Fibroblast of skin of back (primary cell): Measurements from ENCODE around the gene EHBP1L1.

Experiments
- DNase-seq: peaks from one replicate; pipeline ENCODE4 v3.0.0-alpha.2; 2013

Gene EHBP1L1

DNA sequence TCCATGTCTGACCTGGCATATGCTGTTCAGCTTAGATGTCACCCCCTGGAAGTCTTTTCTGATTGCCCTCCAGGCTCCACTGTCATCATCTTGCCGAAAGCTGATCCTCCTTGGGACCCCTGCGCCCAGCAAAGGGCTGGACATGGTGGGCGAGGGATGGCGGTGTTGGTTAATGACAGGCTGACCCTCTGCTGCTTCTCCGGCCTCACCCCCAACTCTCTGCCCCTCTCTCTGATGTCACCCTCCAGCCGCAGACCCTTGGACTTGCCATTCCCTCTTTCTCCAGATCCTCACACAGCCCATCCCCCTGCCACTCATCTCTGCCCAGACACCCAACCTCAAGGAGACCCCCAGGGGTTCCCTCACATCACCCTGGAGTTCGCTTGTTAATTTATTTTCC is 2.3 kb downstream of the EHBP1L1 start:
- DNase-seq: no peak

DNA sequence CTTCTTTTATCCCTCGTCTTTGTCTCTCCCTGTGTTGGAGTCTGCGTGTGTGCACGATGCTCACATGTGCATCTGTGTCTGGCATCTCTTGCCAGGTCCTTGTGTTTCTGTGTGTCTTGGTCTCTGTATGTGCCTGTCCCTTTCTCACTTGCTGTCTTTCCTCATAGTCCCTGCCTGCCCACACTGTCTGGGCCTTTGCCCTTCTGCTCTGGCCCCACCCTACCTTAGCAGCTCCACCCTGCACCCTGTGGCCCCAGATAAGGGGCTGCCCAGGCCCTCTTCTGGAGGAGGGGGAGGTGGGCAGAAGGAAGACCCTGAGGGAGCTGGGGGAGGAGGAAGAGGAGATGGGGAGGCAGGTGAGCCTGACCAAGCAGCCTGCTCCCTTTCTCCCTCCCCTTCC is 2.8 kb downstream of the EHBP1L1 start:
- DNase-seq: no peak

DNA sequence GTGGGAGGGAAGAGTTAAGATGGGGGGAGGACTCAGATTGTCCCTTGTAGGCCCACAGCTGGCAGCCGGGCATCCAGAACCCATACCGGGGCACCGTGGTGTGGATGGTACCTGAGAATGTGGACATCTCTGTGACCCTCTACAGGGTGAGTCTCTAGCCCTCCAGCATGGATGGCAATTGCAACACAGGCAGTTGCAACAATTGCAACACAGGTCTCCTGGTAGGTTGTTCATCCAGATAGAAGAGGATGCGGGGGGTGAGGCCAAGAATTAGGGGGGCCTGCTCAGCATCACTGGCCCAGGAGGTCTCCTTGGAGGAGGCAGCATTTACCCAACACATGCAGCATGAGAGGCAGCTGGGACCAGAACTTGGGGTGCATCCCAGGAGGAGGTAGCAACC is 3.4 kb downstream of the EHBP1L1 start:
- no peak for DNase-seq

DNA sequence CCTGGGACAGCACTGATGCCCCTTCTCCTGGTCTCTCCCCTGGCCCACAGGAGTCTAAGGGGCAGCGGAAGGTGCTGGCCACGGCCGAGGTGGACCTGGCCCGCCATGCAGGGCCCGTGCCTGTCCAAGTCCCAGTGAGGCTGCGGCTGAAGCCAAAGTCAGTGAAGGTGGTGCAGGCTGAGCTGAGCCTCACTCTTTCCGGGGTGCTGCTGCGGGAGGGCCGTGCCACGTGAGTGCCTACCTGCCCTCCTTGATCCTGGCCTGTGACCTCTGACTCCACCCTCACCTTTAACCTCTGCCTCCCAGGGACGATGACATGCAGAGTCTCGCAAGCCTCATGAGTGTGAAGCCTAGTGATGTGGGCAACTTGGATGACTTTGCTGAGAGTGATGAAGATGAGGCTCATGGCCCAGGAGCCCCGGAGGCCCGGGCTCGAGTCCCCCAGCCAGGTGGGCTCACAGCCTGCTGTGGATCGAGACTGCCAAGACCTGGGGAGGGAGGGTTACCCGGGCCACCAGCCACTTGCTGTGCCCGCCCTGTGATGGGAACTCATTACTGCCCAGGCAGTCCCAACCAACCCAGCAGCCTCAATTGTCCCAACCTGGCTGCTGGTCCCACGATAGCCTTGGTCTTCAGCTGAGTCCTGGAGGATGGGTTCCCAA is 4.3 kb downstream of the EHBP1L1 start:
- no peak for DNase-seq

DNA sequence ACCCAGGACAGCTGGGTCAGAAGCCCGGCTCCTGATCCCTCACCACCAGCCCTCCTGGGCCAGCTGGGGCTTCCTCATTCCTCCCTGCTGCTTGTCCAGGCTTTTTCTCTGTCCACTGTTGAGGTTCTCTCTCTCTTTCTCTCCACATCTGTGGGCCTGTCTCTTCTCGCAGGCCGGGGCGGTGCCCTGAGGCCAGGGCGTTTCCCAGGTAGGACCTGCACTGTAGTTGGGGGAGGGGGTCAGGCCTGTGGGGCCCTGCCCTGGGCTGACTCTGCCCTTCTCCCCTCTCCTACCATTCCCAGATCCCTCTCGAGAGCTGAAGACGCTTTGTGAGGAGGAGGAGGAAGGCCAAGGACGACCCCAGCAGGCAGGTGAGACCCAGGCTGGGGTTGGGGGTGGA is 4.9 kb downstream of the EHBP1L1 start:
- no peak for DNase-seq

DNA sequence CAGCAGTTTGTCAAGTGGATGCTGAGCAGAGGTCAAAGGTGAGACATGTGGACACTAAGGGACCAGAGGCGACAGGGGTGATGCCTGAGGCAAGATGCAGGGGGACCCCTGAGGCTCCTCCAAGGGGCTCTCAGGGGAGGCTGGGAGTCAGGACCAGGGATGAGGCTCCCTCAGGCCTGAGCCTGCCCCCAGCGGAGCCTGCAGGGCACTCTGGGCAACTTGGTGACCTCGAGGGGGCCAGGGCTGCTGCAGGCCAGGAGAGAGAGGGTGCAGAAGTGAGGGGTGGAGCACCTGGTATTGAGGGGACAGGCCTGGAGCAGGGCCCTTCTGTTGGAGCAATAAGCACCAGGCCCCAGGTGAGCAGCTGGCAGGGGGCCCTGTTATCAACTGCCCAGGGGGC is 6.1 kb downstream of the EHBP1L1 start:
- DNase-seq: no peak

DNA sequence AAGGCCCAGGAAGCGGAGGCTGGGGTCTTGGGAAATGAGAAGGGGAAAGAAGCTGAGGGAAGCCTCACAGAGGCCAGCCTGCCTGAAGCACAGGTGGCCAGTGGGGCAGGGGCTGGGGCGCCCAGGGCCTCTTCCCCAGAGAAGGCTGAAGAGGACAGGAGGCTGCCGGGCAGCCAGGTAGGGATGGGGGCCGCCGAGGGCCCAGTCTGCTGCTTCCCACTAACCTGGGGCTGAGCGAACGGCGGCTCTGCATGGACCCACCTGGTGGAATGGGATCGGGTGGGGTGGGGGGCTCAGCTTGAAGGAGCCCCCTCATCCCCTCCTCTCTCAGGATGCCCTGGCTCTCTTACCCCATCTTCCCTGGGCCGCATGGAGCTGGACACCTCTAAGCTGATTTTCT is 7.7 kb downstream of the EHBP1L1 start:
- no peak for DNase-seq

DNA sequence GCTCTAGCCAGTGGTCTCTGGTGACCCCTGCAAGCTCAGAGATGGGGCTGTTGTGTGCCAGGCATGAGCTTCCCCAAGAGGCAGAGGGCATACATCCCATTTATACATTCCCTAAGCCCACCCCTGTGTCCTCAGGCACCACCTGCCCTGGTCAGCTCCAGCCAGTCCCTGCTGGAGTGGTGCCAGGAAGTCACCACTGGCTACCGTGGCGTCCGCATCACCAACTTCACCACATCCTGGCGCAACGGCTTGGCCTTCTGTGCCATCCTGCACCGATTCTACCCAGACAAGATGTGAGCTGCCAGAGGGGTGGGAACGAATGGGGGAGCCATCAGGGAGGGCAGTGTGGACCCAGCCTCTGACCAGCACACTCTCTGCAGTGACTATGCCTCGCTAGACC is 8.3 kb downstream of the EHBP1L1 start:
- DNase-seq: no peak

DNA sequence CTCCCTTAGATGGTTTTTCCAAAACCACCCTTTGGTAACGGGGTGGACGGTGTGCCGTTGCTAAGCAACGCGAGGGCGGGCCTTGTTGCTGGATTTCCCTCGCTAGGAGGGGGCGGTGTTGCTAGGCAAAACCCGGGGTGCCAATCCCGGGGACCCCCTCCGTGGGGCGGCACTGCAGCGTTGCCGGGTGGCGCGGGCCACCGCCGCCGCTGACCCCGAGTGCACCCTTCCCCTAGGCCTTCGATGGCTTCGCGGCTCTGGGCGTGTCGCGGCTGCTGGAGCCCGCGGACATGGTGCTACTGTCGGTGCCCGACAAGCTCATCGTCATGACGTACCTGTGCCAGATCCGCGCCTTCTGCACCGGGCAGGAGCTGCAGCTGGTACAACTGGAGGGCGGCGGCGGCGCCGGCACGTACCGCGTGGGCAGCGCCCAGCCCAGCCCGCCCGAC is 8.9 kb downstream of the EHBP1L1 start:
- DNase-seq: no peak

DNA sequence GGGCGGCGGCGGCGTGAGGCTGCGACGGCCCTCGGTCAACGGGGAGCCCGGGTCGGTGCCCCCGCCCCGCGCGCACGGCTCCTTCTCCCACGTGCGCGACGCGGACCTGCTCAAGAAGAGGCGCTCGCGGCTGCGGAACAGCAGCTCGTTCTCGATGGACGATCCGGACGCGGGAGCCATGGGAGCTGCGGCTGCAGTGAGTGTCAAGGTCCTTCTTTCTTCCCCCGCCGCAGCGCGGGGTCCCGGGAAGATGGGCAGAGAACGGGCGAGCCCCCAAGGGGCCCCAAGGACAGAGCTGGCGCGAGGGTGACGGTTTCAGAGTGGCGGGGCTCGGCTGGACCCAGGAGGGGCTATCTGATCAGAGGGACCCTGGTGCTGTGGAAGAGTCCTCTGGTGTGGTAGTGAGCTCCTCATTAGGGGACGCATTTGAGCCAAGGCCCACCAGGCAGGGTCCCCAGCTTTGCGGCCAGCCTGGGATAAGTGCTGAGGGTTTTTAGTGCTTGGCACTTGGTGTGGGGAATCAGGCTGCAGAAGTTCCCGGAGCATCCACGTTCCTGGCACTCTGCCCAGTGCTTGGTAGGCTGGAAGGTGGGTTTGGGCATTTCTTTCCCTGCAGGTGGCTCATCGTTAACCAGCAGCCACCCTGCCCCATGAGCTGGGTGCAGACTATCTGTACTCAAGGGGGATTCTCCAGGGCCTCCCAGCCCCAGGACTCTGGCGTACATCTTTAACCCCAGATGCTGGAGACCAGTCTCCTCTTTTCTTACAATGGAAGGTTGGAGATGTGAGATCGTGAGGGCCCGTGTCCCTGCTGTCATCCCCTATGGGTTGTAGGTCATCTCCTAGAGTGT is 9.8 kb downstream of the EHBP1L1 start:
- no peak for DNase-seq

DNA sequence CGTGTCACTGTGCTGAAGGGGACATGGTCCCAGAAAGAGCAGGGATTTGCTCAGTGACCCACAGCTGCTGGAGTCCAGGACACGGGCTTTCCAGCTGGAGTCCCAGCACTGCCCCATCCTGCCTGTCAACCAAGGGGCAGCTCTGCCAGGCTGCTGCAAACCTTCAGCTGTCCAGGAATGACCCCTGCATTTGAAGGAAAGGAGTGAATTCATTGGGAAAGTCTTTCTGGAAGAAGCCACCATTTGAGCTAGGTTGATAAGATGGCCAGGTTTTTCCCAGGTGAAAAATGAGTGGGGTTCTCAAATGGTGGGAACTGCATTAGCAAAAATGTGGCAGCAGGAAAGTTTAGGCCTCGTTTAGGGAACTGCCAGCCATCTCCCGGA is 10.4 kb downstream of the EHBP1L1 start:
- no peak for DNase-seq

DNA sequence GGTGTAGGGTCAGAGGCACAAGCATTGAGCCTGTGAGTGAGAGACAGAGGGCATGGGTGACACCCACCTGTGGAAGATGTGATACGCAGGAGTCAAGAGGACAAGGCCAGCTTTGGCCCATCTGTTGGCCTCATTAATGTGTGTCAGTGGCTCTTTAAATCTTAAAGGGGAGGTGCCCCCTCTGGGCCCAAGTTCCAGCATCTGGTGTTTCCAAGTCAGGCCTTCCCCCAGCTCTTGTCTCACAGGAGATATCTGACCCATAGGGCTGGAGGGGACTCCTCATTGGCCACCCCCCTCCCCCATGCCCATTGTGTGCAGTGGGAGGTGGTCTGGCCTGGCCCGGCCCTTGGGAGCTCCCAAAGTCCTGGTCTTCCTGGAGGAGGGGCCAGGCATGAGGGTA is 10.8 kb downstream of the EHBP1L1 start:
- peak; percentile 54 for DNase-seq

DNA sequence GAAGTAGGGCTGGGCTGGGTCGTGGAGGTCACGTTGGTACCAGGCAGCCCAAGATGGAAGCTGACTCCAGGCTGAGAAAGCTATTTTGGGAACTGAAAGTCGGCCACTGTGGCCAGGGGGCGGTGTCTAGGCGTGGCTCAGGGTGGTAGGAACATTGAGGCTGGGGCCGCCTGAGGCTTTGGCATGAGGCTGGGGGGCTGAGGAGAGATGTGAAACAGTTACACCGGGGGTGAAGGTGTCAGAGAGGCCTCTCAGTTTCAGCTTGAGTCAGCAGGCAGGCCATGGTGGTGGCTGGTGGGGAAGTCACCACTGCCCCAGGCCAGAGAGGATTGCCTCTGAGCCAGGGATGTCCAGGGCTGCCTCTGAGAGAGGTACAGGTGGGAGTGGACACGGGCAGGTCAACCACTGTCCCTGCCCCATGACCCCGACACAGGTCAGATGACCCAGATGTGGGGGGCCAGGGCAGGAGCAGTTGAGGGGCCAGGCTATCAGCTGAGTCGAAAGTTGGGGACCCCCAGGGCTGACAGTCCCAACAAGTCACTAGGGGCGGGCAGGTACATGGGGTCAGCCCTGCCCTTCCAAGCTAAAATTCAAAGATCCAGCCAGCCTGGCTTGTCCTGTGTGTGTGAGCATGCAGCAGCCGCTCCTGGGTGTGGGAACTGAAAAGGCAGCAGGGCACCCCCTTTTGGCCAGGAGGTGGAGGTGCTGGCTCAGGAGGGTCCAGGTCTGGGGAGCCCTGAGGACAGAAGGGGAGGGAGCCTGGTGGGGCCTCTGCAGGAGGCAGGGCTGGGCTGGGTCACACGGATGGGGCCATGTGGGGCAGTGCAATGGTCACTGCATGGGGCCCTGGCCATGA is 12.6 kb downstream of the EHBP1L1 start:
- peak; percentile 41 for DNase-seq

DNA sequence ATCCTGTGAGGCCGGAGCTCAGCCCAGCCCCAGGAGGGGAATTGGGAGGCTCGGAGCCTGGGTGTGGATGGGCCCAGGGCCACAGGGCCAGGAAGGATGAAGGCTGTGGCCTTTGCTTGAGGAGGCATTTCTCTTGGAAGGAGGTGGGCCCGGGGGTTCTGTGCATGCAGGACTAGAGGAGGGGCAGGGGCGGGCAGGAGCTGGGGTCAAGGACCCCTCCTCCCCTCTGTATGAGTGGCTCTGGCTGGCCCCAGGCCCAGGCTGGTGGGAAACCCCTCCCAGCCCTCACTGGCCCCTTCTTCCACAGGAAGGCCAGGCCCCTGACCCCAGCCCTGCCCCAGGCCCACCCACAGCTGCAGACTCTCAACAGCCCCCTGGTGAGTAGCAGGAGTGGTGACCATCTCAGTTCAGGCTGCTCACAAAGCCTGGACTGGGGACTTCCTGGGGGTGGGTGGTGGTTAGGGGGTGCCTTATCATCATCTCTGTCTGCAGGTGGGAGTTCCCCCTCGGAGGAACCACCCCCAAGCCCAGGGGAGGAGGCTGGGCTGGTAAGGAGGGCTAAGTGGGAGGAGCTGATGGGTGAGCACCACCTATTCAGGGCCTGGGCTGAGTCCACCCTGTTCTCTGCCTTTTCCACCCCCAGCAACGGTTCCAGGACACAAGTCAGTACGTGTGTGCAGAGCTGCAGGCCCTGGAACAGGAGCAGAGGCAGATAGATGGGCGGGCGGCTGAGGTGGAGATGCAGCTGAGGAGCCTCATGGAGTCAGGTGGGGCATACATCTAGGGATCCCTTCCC is 13.8 kb downstream of the EHBP1L1 start:
- DNase-seq: no peak

DNA sequence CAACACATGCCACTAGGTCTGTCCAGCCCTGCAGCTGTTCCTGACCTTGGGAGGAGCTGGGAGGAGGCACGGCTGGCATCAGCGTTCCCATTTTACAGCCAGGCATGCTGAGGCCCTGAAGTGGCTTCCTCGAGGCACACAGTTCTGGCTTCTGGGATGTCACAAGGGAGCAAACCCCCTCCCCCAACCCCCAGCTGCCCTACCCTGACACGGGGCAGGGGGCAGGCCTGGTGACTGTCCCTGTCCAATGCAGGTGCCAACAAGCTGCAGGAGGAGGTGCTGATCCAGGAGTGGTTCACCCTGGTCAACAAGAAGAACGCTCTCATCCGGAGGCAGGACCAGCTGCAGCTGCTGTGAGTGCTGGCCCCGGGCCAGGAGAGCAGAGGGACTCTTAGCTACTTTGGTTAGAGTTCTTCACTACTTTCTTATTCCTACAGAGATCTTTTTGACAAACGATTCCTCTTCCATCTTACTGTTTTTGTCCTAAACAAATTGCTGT is 14.4 kb downstream of the EHBP1L1 start:
- DNase-seq: no peak

DNA sequence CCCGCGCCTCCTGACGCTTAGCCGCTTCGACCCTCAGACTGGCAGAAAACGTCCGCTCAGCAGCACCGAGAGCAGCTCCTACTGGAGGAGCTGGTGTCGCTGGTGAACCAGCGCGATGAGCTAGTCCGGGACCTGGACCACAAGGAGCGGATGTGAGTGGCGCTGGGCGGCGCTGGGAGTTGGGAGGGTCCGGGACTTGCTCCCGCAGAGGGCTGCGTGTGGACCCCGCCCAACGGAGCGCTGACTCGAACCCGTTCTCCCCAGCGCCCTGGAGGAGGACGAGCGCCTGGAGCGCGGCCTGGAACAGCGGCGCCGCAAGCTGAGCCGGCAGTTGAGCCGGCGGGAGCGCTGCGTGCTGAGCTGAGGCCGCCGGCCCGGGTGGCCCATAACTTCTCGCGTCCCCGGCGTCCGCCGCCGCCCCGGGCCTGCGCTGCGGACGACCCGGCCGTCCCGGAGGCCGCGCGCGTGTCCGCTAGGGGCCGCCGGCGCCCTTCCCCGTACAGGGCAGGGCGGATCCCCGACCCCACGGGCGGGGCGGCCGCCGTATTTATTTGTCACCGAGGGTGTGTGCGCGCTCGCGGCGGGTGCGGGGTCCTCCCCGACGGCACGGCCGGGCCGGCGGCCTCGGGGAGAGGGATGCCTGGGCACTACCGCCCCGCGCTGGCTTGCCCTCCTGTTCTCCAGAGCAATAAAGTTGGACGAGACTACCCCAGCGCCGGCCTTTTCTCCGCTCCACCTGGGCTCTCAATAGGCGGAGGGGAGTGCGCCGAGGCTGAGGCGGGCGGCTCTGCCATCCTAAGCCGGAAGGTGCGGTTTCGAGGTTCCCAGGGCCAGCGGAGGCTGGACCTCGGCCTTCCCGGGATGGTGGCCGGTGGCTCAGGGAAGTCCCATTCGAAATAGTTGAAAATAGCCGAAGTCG is 16.3 kb downstream of the EHBP1L1 start:
- peak; percentile 71 for DNase-seq

DNA sequence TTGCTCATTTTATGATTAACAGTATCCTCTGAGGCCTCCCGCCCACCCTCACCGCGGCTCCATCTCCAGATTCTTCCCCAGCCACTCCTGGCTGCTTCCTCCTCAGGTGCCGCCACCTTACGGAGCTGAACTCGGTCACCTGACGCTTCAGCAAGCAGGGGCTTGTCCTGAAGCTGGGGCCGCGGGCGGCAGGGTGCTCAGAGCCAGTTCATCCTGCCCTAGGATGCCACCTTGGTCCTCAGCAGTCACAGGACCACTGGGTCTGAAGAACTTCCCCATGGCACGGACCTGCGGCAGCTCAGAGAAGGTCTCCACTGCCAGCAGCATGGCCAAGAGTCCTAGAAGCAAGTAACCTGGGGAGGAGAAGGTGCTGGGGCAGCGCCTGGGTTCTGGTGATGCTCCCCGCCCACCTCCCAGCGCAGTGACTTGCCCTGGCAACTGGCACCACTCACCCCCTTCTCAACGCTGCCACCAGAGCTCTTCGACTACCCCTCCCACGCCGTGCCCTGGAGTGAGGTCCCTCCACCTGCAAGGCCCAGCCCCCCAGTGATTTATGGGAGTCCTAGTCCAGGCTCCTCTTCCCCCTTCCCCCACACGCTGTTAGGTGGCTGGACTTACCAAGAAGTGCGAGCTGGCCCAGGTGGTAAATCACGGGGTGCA is 17.1 kb downstream of the EHBP1L1 start:
- DNase-seq: no peak

DNA sequence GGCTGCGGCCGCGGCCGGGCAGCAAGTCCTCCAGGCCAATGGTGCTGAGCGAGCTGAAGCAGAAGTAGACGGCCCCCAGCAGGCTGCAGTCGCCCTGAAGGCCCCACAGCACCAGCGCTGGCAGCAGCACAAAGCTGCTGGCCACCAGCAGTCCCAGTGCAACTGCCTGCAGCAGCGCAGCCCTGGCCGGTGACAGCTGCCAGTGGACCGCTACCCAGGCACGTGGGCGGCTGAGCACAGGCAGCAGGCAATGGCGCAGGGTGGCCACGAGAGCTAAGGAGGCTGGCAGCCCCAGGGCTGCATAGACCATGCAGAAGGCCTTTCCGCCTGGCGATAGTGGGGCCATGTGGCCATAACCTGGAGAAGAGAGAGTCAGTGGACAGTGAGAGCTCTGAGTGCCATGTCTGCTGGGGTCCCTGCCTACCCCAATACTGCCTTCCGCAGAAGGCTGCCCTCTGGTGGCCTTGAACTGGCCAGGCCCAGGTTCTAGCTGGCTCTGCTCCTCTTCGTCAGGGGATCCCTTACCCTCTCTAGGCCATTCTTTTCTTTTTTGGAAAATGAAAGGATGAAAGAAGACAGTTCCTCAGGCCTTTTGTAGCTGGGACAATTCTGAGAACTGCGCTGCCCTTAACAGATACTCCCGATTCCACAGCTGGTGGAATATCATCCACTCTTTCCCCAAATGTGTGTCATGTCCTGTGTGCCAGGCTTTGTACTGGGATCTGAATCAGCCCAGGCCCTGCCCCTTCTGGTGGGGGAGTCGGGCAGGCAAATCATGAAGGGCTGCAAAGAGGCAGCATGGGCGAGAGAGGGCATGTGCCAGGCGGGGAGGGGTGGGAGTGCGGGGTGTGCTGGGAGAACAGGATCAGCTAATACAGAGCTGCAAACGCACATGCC is 17.9 kb downstream of the EHBP1L1 start:
- peak; percentile 29 for DNase-seq

DNA sequence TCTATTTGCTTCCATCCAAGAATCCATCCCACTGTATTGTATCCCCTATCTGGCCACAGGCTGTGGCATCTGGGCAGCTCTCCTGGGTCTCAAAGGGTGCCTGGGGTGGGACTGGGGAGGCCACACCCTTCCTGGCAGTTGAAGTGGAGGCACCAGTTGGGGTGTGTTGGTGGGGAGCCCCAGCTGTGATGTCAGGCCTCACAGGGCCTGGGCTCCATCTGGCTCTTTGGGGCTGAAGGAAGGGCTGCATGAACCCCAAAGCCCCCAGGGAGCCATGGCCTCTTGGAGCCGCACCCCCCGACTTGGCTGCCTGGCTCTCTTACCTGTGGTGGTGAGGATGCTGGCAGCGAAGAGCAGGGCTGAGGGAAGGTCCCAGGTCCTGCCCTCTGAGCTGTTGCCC is 19.3 kb downstream of the EHBP1L1 start:
- DNase-seq: no peak
